ENCODE measurements around the gene TNIK.

DNA sequence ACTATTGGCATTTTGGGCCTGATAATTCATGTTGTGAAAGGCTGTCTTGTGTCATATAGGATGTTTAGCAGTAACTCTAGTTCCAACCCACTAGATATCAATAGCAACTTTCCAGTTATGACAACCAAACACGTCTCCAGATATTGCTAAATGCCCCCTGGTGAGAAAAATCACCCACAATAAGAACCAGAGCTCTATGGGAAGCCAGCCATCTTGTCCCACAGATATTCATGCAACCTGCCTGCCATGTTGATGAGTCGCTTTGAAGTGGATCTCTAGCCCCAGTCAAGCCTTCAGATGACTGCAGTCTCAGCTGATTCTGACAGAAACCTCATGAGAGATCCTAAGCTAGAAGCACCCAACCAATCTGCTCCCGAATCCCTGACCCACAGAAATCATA, 5.6 kb upstream of the TNIK start:
- TF ChIP-seq, protein P1, sequence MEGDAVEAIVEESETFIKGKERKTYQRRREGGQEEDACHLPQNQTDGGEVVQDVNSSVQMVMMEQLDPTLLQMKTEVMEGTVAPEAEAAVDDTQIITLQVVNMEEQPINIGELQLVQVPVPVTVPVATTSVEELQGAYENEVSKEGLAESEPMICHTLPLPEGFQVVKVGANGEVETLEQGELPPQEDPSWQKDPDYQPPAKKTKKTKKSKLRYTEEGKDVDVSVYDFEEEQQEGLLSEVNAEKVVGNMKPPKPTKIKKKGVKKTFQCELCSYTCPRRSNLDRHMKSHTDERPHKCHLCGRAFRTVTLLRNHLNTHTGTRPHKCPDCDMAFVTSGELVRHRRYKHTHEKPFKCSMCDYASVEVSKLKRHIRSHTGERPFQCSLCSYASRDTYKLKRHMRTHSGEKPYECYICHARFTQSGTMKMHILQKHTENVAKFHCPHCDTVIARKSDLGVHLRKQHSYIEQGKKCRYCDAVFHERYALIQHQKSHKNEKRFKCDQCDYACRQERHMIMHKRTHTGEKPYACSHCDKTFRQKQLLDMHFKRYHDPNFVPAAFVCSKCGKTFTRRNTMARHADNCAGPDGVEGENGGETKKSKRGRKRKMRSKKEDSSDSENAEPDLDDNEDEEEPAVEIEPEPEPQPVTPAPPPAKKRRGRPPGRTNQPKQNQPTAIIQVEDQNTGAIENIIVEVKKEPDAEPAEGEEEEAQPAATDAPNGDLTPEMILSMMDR (IDR thresholded peaks at IDR 0.05), result no peak
- TF ChIP-seq POLR2AphosphoS5 (IDR thresholded peaks at IDR 0.05) (no peak), POLR2A (IDR thresholded peaks at IDR 0.05) (no peak)

All from upper lobe of left lung (tissue), 4 donors.